GM20000 (cell line): Measurements from ENCODE around the gene ZNF200.
"Not testable (repeated sequence)": the region's sequence is repeated elsewhere in the genome, so short reads cannot be mapped to it uniquely, and the experiment has no call there.

Experiments used
- DNase-seq: peaks from one replicate; pipeline ENCODE4 v3.0.0; 2012; ENCODE audit warnings: low spot score
- CTCF ChIP-seq: IDR thresholded peaks from 2 replicates; pipeline ENCODE4 v1.5.1; 2012; ENCODE audit warnings: mild to moderate bottlenecking, control low read depth; ENCODE audit errors: extremely low read depth, missing control alignments

Gene ZNF200

GRCh38 chr16:3212006-3212405 is 23.0 kb downstream of the ZNF200 start:
- no peak for DNase-seq
- no peak for TF ChIP-seq CTCF

- no peak for DNase-seq
- no peak for TF ChIP-seq CTCF
Measured at GRCh38 chr16:3207086-3207953, 27.6 kb downstream of the ZNF200 start.

- DNase-seq, result not testable (repeated sequence)
Measured at GRCh38 chr16:3205939-3206338, 29.0 kb downstream of the ZNF200 start.

- DNase-seq, result no peak
- no peak for TF ChIP-seq CTCF
Measured at GRCh38 chr16:3202903-3203539, 31.9 kb downstream of the ZNF200 start.

GRCh38 chr16:3198334-3199072 is 36.5 kb downstream of the ZNF200 start:
- DNase-seq, result no peak
- no peak for TF ChIP-seq CTCF

GRCh38 chr16:3197694-3198333 is 37.1 kb downstream of the ZNF200 start:
- DNase-seq, result not testable (repeated sequence)

GRCh38 chr16:3195975-3196374 is 39.0 kb downstream of the ZNF200 start:
- no peak for TF ChIP-seq CTCF
- DNase-seq, result no peak

- no peak for DNase-seq
- no peak for TF ChIP-seq CTCF
Measured at GRCh38 chr16:3194792-3195191, 40.2 kb downstream of the ZNF200 start.
